ENCODE results near the gene METRN. TPM values are rescaled to one million over a fixed set of nuclear protein-coding genes. Genes with fewer than 3 reads are reported as not detected.

Gene METRN
- total RNA-seq, 1 donor from 2014 or later, result 85.7 TPM

DNA sequence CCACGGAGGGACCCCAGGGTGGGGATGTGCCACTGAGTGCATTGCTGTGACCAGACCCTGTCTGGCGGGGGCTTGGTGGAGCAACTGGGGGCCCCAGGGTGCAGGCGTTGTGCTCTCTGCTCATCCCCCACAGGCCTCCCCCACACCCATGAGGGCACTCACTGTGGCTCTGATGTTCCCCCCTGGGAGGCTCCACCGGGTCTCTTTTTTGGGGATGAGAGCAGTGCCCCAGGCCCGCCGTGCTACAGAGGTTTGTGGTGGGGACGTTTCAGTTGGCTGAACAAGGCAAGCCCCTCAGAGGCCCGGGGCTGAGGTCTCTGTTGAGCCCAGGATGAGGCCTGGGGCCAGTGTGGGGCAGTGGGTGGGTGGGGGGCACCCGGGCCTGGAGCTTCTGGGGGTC is 8.8 kb downstream of the METRN start:
- no peak for DNase-seq (ENCODE audit: low spot score)

DNA sequence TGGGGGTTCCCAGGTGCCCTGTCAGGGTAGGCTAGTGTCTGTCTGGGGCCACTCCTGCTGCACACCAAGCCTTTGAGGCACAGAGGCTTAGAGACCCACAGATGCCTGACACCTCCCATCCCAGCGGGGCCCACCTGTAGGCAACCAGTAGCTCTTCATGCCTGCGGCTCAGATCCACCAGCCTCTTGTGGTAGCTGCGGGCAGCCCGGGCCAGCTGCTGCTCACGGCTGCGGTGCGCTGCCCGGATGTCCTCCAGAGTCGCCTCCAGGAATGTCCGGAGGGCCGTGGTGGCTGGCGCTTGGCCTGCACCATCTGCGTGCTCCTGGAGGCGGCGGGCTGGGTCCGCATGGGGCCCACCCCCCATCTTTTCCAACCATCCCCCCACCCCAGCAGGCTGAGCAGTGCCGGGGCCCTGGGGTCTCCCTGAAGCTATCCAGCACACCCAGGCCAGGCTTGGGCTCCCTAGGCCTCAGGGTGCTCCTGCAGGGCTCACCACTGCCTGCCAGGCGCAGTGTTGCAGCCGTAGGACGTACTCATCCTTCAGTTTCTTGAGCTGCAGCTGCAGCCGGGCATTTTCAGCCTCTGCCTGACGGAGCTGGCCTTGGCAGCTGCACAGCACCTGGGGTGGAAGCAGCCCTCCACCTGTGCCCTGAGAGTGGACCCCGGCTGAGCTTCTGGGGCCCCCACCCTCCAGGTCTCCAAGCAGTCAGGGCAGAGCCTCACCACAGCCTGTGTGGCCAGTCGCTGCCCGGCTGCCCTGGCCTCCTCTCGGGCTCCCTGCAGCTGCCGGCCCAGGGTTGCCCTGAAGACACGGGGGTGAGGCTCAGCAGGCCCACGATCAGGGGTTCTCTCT is 9.5 kb downstream of the METRN start:
- DNase-seq (ENCODE audit: low spot score), result no peak

GRCh38 chr16:725041-725376 is 10.1 kb downstream of the METRN start:
- DNase-seq (ENCODE audit: low spot score), result no peak

DNA sequence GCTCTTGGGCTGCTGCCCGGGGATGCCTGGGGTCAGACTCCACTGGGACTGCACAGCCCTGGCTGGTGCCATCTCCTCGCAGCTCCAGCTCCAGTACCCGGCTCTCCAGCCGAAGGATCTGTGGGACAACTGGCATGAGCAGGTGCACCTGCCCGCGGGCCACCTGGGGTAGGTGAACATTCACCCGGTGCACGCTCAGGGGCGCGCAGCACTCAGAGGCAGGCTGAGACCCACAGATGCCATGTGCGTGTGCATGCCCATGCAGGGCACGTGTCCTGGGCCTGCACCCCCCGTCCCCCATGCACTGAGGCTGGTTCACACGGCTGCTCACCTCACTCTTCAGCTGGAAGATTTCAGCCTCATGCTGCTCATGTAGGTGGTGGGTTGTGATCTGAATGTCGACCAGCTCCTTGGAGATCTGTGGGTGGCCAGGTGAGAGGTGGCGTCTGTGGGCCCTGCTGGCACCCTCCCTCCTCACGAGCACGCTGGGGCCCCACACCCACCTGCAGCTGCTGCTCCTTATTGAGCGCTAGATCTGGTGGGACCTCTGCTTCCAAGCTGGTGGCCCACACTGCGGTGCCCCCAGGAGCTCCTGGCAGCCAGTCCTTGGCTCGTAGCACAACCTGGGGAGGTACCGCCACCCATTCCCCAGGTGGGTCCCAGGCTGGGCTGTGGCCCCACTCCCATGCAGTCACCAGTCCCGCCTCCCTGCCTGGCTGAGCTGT is 10.7 kb downstream of the METRN start:
- DNase-seq (ENCODE audit: low spot score), result no peak

GRCh38 chr16:726188-726437 is 11.2 kb downstream of the METRN start:
- DNase-seq (ENCODE audit: low spot score), result no peak

GRCh38 chr16:726438-727290 is 11.7 kb downstream of the METRN start, which contains the start of the genes CCDC78 and HAGHL:
TSS of gene CCDC78 (minus strand) at chr16:726443. CDS start at chr16:726367, 76 bp downstream.
TSS of gene HAGHL (plus strand) at chr16:727106. CDS start at chr16:727510, 404 bp downstream.
- DNase-seq (ENCODE audit: low spot score), result no peak

GRCh38 chr16:727291-727977 is 12.5 kb downstream of the METRN start:
- no peak for DNase-seq (ENCODE audit: low spot score)

GRCh38 chr16:728131-728889 is 13.4 kb downstream of the METRN start:
- DNase-seq (ENCODE audit: low spot score), result peak; percentile 50

GRCh38 chr16:728890-729744 is 14.2 kb downstream of the METRN start:
- DNase-seq (ENCODE audit: low spot score), result no peak

DNA sequence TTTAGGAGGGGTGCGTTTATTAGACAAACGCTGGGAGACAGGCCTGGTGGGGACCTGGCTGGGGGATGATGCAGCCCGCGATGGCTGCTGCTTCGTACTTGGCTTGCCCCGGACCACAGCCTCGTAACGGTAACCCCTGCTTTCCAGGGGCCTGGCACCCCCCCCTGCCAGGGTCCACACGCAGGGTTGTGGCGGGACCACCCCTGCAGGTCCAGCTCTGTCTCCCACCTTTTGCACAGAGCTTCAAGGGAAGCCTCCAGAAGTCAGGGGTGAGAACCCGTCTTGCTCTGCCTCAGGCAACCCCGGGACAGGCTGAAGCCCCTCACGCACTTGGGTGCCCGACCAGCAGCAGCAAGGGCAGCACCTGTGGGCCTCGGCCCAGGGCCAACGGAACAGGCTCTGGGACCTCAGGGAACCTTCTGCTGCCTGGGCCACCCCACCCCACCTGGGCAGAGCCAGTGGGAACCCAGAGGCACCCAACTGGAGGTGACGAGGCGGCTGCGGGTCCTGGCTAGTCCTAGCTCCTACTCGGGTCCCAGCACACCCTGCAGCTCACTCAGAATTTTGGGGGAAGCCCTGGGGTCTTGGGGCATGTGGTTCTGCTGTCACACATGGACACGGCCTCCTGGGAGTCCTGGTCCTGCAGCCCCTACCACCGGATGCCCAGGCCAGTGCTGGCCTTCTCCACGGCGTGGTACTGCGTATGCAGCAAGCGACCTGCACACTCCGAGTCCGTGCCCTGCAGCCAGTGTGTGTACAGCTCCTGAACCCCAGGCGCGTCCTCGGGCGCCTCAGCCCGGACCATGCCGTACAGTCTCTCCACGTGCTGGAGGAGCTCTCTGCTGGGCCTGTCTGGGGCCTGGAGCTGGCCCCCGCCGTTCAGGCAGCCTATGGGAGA is 15.1 kb downstream of the METRN start:
- no peak for DNase-seq (ENCODE audit: low spot score)

DNA sequence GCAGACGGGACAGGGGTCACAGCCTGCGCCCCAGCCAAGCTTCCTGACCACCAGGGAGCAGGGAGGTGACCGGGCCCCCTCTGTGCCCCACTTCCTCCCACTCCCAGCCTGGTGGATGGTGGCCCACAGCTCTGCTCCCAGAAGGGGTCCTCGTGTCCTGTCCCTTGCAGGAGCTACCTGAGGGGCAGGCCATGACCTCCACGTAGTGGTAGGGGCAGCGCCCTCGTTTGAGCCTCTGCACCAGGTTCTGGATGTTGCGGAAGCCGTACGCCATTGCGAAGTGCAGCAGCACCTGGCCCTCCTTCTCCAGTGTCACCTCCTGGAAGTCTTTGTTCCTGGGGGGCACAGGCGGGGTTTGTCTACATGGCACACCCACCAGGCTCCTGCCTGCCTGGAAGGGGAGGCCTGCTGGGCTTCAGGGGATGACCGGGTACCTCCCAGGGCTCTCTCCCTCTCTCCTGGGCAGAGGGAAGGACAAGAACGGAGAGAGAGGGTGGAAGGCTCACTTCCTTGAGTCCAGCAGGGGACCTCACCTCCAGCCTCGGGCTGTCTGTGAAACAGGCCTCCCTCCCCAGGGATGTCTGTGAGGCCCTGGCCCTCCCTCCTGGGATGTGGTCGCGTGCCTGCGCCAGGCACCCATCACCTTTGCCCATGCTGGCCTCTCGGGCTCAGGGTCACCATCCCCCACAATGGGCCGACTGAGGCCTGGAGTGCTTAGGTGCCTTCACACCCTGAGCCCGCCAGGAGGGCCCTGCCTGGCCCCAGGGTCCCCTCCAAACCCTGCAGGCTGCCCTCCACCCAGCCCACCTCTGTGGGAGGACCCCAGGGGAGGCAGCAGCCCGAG is 16.0 kb downstream of the METRN start:
- DNase-seq (ENCODE audit: low spot score), result no peak

DNA sequence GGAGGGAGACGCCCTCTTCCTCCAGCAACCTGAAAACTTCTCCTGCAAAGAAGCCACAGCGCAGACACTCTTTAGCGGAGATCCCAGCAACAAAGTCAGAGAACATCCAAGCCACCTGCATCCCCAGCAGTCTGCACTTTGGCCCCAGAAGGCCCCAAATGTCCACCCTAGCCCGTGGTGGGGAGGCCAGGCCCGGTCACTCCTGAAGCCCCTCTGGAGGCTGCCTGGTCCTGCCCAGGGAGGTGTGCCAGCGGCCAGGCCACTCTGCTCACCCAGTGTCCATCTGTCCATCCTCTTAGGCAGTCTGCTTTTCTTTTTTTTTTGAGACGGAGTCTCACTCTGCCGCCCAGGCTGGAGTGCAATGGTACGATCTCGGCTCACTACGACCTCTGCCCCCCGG is 17.4 kb downstream of the METRN start:
- no peak for DNase-seq (ENCODE audit: low spot score)

GRCh38 chr16:732936-733335 is 18.0 kb downstream of the METRN start:
- DNase-seq (ENCODE audit: low spot score), result no peak

DNA sequence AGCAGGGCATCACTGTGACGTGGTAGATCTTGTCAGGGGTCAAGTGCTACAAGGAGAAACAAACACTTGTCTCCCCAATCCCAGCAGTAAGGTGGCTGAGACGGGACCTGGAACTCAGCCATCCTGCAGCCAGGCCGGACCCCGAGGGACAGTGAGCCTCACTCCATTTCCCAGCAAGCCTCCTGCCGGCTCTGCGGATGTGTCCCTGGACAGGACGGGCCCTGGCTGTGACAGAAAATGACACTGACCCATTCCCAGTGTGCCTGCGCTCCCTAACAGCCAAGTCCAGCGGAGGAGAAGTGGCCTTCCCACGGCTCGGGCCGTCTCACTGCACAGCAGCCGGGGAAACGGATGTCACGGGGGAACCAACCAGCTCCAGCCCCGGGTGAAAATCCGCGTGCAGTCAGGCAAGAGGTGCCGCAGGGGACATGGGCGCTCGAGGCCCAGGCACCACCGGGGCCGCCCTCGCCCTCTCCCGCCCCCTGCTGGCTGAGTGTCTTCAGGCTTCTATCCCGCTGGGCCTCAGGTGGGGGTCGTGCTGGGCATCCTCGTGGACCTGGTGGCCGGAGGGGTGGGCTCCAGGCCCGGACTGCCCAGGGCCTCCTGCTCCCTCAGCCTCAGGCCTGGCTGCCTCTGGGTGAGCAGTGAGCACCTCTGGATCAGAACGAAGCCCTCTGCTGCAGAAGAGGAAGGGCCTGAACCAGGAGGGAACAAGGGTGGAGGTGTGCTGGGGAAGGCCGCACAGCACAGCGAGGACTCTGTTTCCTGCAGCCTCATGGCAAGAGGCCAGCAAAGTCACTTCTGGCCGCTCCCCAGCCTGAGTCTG is 18.7 kb downstream of the METRN start:
- no peak for DNase-seq (ENCODE audit: low spot score)

DNA sequence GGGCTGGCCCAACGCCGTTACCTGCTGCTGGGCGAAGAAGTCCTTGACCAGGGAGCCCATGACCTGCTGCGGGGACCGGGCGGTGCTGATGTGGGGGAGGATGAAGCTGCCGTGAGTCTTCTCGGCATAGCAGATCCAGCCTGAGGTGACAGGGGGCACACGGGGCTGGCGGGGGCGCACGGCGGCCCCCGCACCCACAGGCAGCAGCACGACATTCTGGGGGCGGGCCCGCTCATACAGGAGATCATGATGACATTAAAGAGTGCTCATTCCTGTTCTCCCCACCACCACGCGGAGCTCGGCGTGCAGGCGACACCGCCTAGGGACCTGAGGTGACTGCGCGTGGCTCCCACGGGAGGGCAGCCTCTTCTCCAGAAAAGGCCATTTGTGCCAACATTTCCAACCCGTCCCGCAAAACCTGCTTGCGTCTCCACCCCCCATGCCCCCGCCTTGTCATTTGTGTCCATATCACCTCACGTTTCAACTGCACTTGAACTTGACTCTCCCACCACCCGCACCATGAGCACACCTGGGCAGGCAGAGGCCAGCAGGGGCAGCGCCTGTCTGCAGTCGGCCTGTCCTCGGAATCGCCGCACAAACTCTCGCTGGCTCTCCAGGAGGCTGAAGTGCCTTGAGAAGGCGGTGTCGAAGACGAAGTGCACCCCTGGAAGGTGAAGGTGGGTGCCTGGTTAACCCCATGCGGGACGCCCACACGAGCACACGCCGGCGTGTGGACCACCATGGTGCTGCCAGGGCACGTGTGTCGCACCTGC is 19.5 kb downstream of the METRN start:
- no peak for DNase-seq (ENCODE audit: low spot score)

Measured in umbilical cord (tissue), 2 donors.